NT2/D1 (cell line): ENCODE measurements around the gene PSMB11.

Source experiments
- SUZ12 ChIP-seq: IDR thresholded peaks from 2 replicates; pipeline ENCODE4 v1.6.1; 2011; ENCODE audit not compliant: insufficient read length, insufficient read depth; ENCODE audit errors: extremely low read depth
- YY1 ChIP-seq: IDR thresholded peaks from 2 replicates; pipeline ENCODE4 v1.6.1; 2011; ENCODE audit not compliant: insufficient read length, insufficient read depth
- ZNF274 ChIP-seq: IDR thresholded peaks from 2 replicates; pipeline ENCODE4 v1.6.1; 2011; ENCODE audit warnings: mild to moderate bottlenecking, low read depth, low read length

- TF ChIP-seq YY1 (no peak), SUZ12 (no peak), ZNF274 (no peak)
Measured at GRCh38 chr14:23089498-23090253, 47.7 kb downstream of the PSMB11 start.
